ENCODE results near the gene C22orf42.
"Not testable (repeated sequence)": the region's sequence is repeated elsewhere in the genome, so short reads cannot be mapped to it uniquely, and the experiment has no call there.

DNA sequence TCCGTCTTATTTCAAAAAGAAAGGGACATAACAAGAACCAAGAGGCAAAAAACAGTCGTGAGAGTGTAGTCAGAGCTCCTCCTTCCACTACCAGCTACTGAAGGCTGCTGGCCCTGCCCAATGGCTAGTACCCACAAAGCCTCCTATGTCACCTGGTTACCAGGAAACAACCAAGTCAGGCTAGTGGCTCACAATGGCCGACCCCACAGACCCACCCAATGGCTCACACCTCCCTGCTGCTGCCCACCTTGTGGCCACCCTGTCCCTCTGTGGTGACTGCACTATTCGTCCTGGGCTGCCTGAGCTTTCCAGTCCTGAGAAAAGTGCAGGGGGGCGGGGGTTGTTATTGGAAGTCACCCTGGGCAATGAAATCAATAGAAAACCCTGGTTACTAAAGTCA lies 1.5 kb downstream of the C22orf42 start:
- not testable (repeated sequence) for TF ChIP-seq CTCF (IDR thresholded peaks at IDR 0.05; ENCODE audit: poor library complexity); EZH2 (IDR thresholded peaks at IDR 0.05; ENCODE audit: borderline replicate concordance)
